Endothelial cell of umbilical vein (primary cell): Measurements from ENCODE around the gene DEF6. TPM values are rescaled to one million over a fixed set of nuclear protein-coding genes. Genes with fewer than 3 reads are reported as not detected.
A peak's percentile ranks its signal among the peaks of the same experiment; 100 is the strongest.

Experiments
- BruUV-seq: library from RNA; stranded (reverse); fragments of 400-500 nt; replicated peaks from 2 replicates; lab custom pipeline; 2021; lab: Mats Ljungman, UMichigan
- CTCF ChIA-PET: fragments of 300-600, 350-600 bp; sonication (Branson Sonifier 250); formaldehyde crosslinking; loops from one replicate; lab custom pipeline; 2021; ENCODE audit warnings: antibody characterized with exemption, inconsistent platforms; lab: Charles Lee
- POLR2A ChIA-PET: fragments of 300-600, 350-600 bp; sonication (Branson Sonifier 250); formaldehyde crosslinking; loops from one replicate; lab custom pipeline; 2021; ENCODE audit warnings: antibody characterized with exemption, inconsistent platforms; lab: Charles Lee
- DNase-seq: peaks from one replicate; pipeline ENCODE4 v3.0.0-alpha.2; 2011; ENCODE audit warnings: low read depth, low spot score
- FAIRE-seq: peaks from 2 replicates; lab custom pipeline; 2011; peaks lifted over from hg19 to GRCh38; lab: Jason Lieb, UNC
- H2AFZ ChIP-seq: 2 replicates; pipeline ENCODE4 v1.6.0; 2012; ENCODE audit warnings: low read depth, low read length, control low read depth, inconsistent platforms
- H3K27ac ChIP-seq: 2 replicates; pipeline ENCODE4 v1.5.1; 2011; ENCODE audit warnings: low read depth, mild to moderate bottlenecking, control low read depth, low read length, moderate library complexity; ENCODE audit not compliant: insufficient read depth
- H3K27me3 ChIP-seq, 2 experiments: 2 replicates each; pipeline versions ENCODE4 v1.6.0 to v1.6.1; 2011; ENCODE audit warnings: low read length in 2 of 2, mixed read lengths in 1 of 2; ENCODE audit not compliant: control insufficient read depth in 2 of 2, insufficient read depth in 2 of 2
- H3K36me3 ChIP-seq, 2 experiments: 2 replicates in 1 of 2; 3 replicates in 1 of 2; pipeline ENCODE4 v1.5.1; 2011; ENCODE audit warnings: low read length in 2 of 2, mild to moderate bottlenecking in 1 of 2, moderate library complexity in 1 of 2; ENCODE audit not compliant: control insufficient read depth in 2 of 2, insufficient read depth in 2 of 2; ENCODE audit errors: extremely low read depth in 1 of 2
- H3K4me1 ChIP-seq: 3 replicates; pipeline ENCODE4 v1.5.1; 2011; ENCODE audit warnings: mild to moderate bottlenecking, low read length; ENCODE audit not compliant: control insufficient read depth, insufficient read depth; ENCODE audit errors: extremely low read depth
- H3K4me2 ChIP-seq: 2 replicates; pipeline ENCODE4 v1.6.1; 2011; ENCODE audit warnings: low read length, control low read depth, mixed read lengths; ENCODE audit not compliant: insufficient read depth
- H3K4me3 ChIP-seq, 3 experiments: fragments of 200-600 bp in 1 of 3; sonication (generic), shearing (Covaris generic) in 1 of 3; replicated peaks in 1 of 3; 2 replicates each; pipeline ENCODE4 v1.5.1; 2011 to 2016; ENCODE audit warnings: control low read depth in 3 of 3, low read length in 3 of 3, mild to moderate bottlenecking in 2 of 3, inconsistent platforms in 1 of 3, low read depth in 1 of 3, moderate library complexity in 1 of 3; ENCODE audit not compliant: insufficient read depth in 1 of 3
- H3K79me2 ChIP-seq: 2 replicates; pipeline ENCODE4 v1.6.0; 2012; ENCODE audit warnings: low read length, inconsistent platforms; ENCODE audit not compliant: control insufficient read depth, insufficient read depth
- H3K9ac ChIP-seq: replicated peaks from 2 replicates; pipeline ENCODE3; 2011; ENCODE audit warnings: low read length, control low read depth; ENCODE audit not compliant: insufficient read depth; ENCODE audit errors: extremely low read depth
- H3K9me1 ChIP-seq: replicated peaks from 3 replicates; pipeline ENCODE4 v1.6.0; 2011; ENCODE audit warnings: mild to moderate bottlenecking, low read length; ENCODE audit not compliant: control insufficient read depth, insufficient read depth; ENCODE audit errors: extremely low read depth
- H3K9me3 ChIP-seq: replicated peaks from 2 replicates; pipeline ENCODE4 v1.5.1; 2012; ENCODE audit warnings: low read length, inconsistent platforms; ENCODE audit not compliant: control insufficient read depth, insufficient read depth
- H4K20me1 ChIP-seq: replicated peaks from 2 replicates; pipeline ENCODE3; 2011; ENCODE audit warnings: mild to moderate bottlenecking, low read length; ENCODE audit not compliant: control insufficient read depth, insufficient read depth; ENCODE audit errors: extremely low read depth
- CTCF ChIP-seq, 2 donors: IDR thresholded peaks; 1 replicate in 1 of 2; 2 replicates in 1 of 2; pipeline ENCODE4 v1.5.1; 2011; ENCODE audit warnings: low read length in 2 of 2, mild to moderate bottlenecking in 2 of 2, moderate library complexity in 2 of 2, control low read depth in 1 of 2, inconsistent platforms in 1 of 2, low read depth in 1 of 2; ENCODE audit not compliant: insufficient read depth in 1 of 2; ENCODE audit errors: extremely low read depth in 1 of 2
- EZH2 ChIP-seq: IDR thresholded peaks from 2 replicates; pipeline ENCODE4 v1.6.1; 2012; ENCODE audit warnings: borderline replicate concordance, low read depth, mild to moderate bottlenecking, moderate library complexity, low read length, inconsistent platforms; ENCODE audit not compliant: severe bottlenecking
- GATA2 ChIP-seq: IDR thresholded peaks from 2 replicates; pipeline ENCODE4 v1.7.0; 2011; ENCODE audit warnings: low read depth, mild to moderate bottlenecking, moderate library complexity, mixed read lengths, low read length; ENCODE audit not compliant: insufficient read length, insufficient read depth
- MAX ChIP-seq: IDR thresholded peaks from 2 replicates; pipeline ENCODE4 v1.6.1; 2011; ENCODE audit not compliant: insufficient read depth, insufficient read length
- MYC ChIP-seq: IDR thresholded peaks from one replicate; pipeline ENCODE4 v1.6.1; 2011; ENCODE audit warnings: mild to moderate bottlenecking, low read depth, low read length
- dilution Hi-C: fragments of 300-500 bp; cut with MboI; formaldehyde crosslinking; loops from one replicate; pipeline ENCODE4 v1.15.0; 2019; ENCODE audit warnings: low sequenced_read_pairs; ENCODE audit not compliant: extremely low pct_ligation_motif_present
- intact Hi-C: fragments of 100-400 bp; cut with micrococcal nuclease; formaldehyde crosslinking; loops from one replicate; pipeline ENCODE4 v1.10.0; 2022
- polyA plus RNA-seq, 4 experiments: library from polyadenylated mRNA; depleted of rRNA in 3 of 4; stranded (reverse) in 3 of 4; unstranded in 1 of 4; fragments of >200 nt; gene quantifications; 2 replicates each; pipeline versions ENCODE4 v1.2.1 to v1.2.3, GENCODE V29; 2011 to 2012; ENCODE audit warnings: missing spikeins in 1 of 4
- total RNA-seq: library from RNA; stranded (reverse); gene quantifications from 2 replicates; pipeline ENCODE4 v1.2.3, GENCODE V29; 2021

The DEF6 gene
- total and polyA plus RNA-seq, 2 donors (not counting 3 experiments of a cell fraction or from before 2014, with no cell fraction given): 0.59 to 0.77 TPM

GRCh38 chr6:35258858-35259193, 38.8 kb upstream of the DEF6 start:
- no peaks in the 10 kb centered on the region for H3K36me3 ChIP-seq
- H3K9ac ChIP-seq: peak overlapping the region; percentile 48
- TSS peak; percentile 43 for BruUV-seq
- ChIA-PET POLR2A (no interaction called here), CTCF (interaction anchor here (0.6 to 2.2 kb wide), 12 partner anchors 9 to 844 kb away, joined by 3 to 21 read pairs (median 4); partner anchors contain the start of gene RPL10A)
- no peak for DNase-seq
- peak overlapping the region; percentile 8 to 63 (median 54) for H3K4me3 ChIP-seq
- H3K79me2 ChIP-seq: peaks cover 3% of the 10 kb centered on the region
- intact Hi-C loops: loop anchor here (5.0 kb wide), 1 partner anchor 42 kb away; no protein-coding TSS in a partner anchor
- dilution Hi-C loops: no loop called here
- TF ChIP-seq MYC (no peak), GATA2 (no peak), EZH2 (no peak), CTCF (IDR thresholded peaks at IDR 0.05; ENCODE audit: extremely low read depth in 1 of 2, insufficient read depth in 1 of 2, low read depth in 1 of 2, low read length in 2 of 2) (peak in 1 of 2 donors; percentile 6), MAX (no peak)
- peak overlapping the region; percentile 65 for H2AFZ ChIP-seq
- peak; percentile 49 for FAIRE-seq
- no peaks in the 10 kb centered on the region for H3K9me1 ChIP-seq
- no peaks in the 10 kb centered on the region for H4K20me1 ChIP-seq
- H3K9me3 ChIP-seq: no peaks in the 10 kb centered on the region
- H3K4me2 ChIP-seq: peak overlapping the region; percentile 21
- H3K4me1 ChIP-seq: peaks cover 14% of the 10 kb centered on the region
- H3K27me3 ChIP-seq: no peaks in the 10 kb centered on the region
- peak overlapping the region; percentile 25 for H3K27ac ChIP-seq
